Left lung (tissue), 10 donors: ENCODE measurements around the gene ZNF790. TPM values are rescaled to one million over a fixed set of nuclear protein-coding genes. Genes with fewer than 3 reads are reported as not detected.
"Not testable (repeated sequence)": the region's sequence is repeated elsewhere in the genome, so short reads cannot be mapped to it uniquely, and the experiment has no call there.

ENCODE experiments used
- ATAC-seq: fragments of 200-7000 bp; cut with Tn5 transposase; one replicate; pipeline ENCODE4 v1.9.1; 2020; ENCODE audit warnings: moderate library complexity
- DNase-seq, 4 donors: peaks; one replicate each; pipeline ENCODE4 v3.0.0-alpha.2; 2013 to 2020
- H3K27ac ChIP-seq, 2 donors: fragments of 200-600 bp; sonication (generic) in 1 of 2; one replicate each; pipeline versions ENCODE4 v1.5.0 to v1.8.0; 2020 to 2021
- H3K27me3 ChIP-seq, 2 donors: fragments of 200-600 bp; sonication (generic) in 1 of 2; one replicate each; pipeline versions ENCODE4 v1.5.0 to v1.8.0; 2020 to 2021
- H3K36me3 ChIP-seq, 2 donors: fragments of 200-600 bp; sonication (generic) in 1 of 2; one replicate each; pipeline versions ENCODE4 v1.5.0 to v1.8.0; 2020 to 2021
- H3K4me1 ChIP-seq, 2 donors: fragments of 200-600 bp; one replicate each; pipeline ENCODE4 v1.8.0; 2021
- H3K4me3 ChIP-seq, 2 donors: fragments of 200-600 bp; sonication (generic) in 1 of 2; one replicate each; pipeline versions ENCODE4 v1.5.0 to v1.8.0; 2020 to 2021; ENCODE audit warnings: mild to moderate bottlenecking in 1 of 2
- H3K9me3 ChIP-seq, 2 donors: fragments of 200-600 bp; sonication (generic) in 1 of 2; one replicate each; pipeline versions ENCODE4 v1.5.0 to v1.8.0; 2020 to 2021
- CTCF ChIP-seq, 2 donors: fragments of 200-600 bp; sonication (generic) in 1 of 2; IDR thresholded peaks; one replicate each; pipeline versions ENCODE4 v1.5.0 to v1.8.0; 2021; ENCODE audit warnings: antibody characterized with exemption in 2 of 2
- intact Hi-C, 2 donors: fragments of 100-400 bp; cut with DNase I; formaldehyde crosslinking; loops; one replicate each; pipeline versions ENCODE4 v1.11.2 to v1.14.2; 2022
- polyA plus RNA-seq, 6 donors: library from polyadenylated mRNA; unstranded; fragments of 120-200 nt; gene quantifications; one replicate each; pipeline ENCODE4 v1.2.1, GENCODE V29; 2013; ENCODE audit not compliant: insufficient read length in 6 of 6
- total RNA-seq, 2 donors: library from RNA; stranded (reverse); fragmentation: NEBNext Ultra II Directional; extraction: Animal tissue kit (Norgen Biotek cat#: 25700); gene quantifications; one replicate each; pipeline ENCODE4 v1.2.1, GENCODE V29; 2021
- donor health status: DM: no; HTN: yes; CAD: no.
- donor health status: DM: no; HTN: no; CAD: no.

The ZNF790 gene
- total and polyA plus RNA-seq, 8 donors: 6.8 to 15.1 (median 12.4) TPM

DNA sequence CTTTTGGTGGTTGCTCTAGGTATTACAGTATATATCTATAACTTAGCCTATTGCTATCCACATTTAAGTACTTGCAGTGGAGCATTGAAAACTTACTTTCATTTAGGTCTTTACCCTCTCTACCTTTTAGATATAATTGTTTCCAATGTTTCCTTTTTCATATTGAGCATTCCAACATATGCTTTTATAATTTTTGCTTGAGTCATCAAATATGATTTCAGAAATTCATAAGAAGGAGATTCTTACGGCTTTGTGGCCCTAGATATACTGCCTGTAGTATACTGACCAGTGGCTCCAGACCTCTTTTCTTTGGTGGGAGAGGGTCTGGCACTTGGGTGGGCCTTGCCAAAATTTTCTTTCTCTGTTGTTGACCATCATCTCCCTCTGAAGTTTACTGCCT is 32.8 kb downstream of the ZNF790 start:
- peaks cover 8 to 100% of the 10 kb centered on the region in 2 donors for H3K9me3 ChIP-seq

GRCh38 chr19:36797786-36798108 is 40.4 kb downstream of the ZNF790 start:
- no peak for TF ChIP-seq CTCF (IDR thresholded peaks at IDR 0.05)
- ATAC-seq: no peak

More for the DNA sequence above, 32.8 kb downstream of the ZNF790 start:
- no peak for TF ChIP-seq CTCF (IDR thresholded peaks at IDR 0.05)
- H3K27me3 ChIP-seq: no peaks in the 10 kb centered on the region
- no peaks in the 10 kb centered on the region for H3K4me1 ChIP-seq
- no peak for DNase-seq
- intact Hi-C loops: no loop called here
- H3K36me3 ChIP-seq: peaks cover 0 to 89% of the 10 kb centered on the region in 2 donors
- no peak overlapping the region for H3K27ac ChIP-seq
- ATAC-seq: no peak
- H3K4me3 ChIP-seq: no peak overlapping the region

DNA sequence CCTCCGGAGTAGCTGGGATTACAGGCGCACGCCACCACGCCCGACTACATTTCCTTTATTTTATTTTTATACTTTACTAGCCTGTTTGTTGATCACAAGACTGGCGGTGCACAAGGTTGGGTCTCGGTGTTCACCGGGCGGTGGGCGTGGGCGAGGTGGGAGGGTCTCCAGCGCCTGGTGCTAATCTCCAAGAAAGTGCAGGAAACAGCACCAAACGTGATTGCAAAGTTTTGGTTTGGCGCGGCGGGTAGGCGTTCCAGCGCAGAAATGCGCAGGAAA is 41.5 kb downstream of the ZNF790 start:
- Histone ChIP-seq H3K36me3 (peaks cover 0 to 24% of the 10 kb centered on the region in 2 donors), H3K4me3 (peak overlapping the region; percentile 65 to 86), H3K27me3 (no peaks in the 10 kb centered on the region), H3K4me1 (peaks cover 0 to 10% of the 10 kb centered on the region in 2 donors), H3K9me3 (peaks cover 0 to 82% of the 10 kb centered on the region in 2 donors), H3K27ac (peak overlapping the region; percentile 82)
- TF ChIP-seq CTCF (IDR thresholded peaks at IDR 0.05): no peak
- no peak for DNase-seq
- intact Hi-C loops: no loop called here
- no peak for ATAC-seq

More at GRCh38 chr19:36797786-36798108, 40.4 kb downstream of the ZNF790 start:
- DNase-seq: no peak
- H3K27me3 ChIP-seq: no peaks in the 10 kb centered on the region
- peak overlapping the region; percentile 82 for H3K27ac ChIP-seq
- intact Hi-C loops: no loop called here
- peaks cover 0 to 35% of the 10 kb centered on the region in 2 donors for H3K36me3 ChIP-seq
- H3K9me3 ChIP-seq: peaks cover 0 to 86% of the 10 kb centered on the region in 2 donors
- peak overlapping the region; percentile 65 to 86 for H3K4me3 ChIP-seq
- peaks cover 0 to 10% of the 10 kb centered on the region in 2 donors for H3K4me1 ChIP-seq

GRCh38 chr19:36791420-36792141 is 46.6 kb downstream of the ZNF790 start:
- H3K27ac ChIP-seq, H3K36me3 ChIP-seq, H3K4me1 ChIP-seq, H3K27me3 ChIP-seq, intact Hi-C loops, H3K4me3 ChIP-seq: not testable (repeated sequence)
- DNase-seq: peak in 1 of 4 donors; percentile 36
- peaks cover 0 to 88% of the 10 kb centered on the region in 2 donors for H3K9me3 ChIP-seq
- peak; percentile 90 for ATAC-seq

DNA sequence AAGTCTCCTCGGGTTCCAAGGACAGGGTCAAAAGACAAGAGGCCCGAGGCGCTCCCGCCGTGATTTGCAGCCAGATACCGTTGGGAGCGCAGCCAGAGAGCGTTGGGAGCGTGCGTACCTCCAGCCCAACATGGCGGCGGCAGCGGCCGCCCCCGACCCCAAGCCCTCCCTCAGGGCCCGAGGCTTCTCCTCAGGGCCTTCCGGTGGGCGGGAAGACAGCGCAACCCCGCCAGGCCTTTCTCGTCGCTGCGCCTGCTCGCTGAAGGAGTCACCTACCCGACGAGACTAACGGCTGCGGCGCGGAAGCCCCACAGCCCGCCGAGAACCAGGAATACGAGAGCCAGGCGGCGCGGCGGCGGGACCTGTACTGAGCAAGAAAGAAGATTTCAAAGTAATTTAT is 62.4 kb downstream of the ZNF790 start:
- Histone ChIP-seq H3K27me3 (peaks cover 0 to 6% of the 10 kb centered on the region in 2 donors), H3K27ac (no peak overlapping the region), H3K4me3 (no peak overlapping the region), H3K9me3 (peaks cover 0 to 73% of the 10 kb centered on the region in 2 donors), H3K36me3 (no peaks in the 10 kb centered on the region), H3K4me1 (peaks cover 4 to 14% of the 10 kb centered on the region in 2 donors)
- DNase-seq (peak in 1 of 4 donors; percentile 67), ATAC-seq (no peak)
- intact Hi-C loops: no loop called here
- TF ChIP-seq CTCF (IDR thresholded peaks at IDR 0.05): no peak

DNA sequence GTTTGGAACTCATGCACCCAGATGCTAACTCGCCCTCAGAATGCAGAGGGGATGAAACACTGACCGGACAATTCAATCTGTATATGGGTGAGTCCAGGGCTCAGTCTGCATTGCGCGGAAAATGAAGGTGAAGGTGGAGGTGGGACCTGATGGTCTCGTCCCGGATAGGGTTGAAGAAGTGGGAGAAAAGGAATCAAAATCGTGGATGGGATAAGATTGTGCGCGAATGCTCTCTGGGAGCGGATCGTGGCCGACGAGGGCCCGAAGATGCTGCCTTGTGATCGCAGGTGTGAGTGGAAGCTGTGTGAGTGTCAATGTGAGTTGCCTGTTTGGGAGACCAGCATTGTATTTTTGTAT is 65.0 kb downstream of the ZNF790 start:
- DNase-seq: no peak
- intact Hi-C loops: no loop called here
- H3K36me3 ChIP-seq: no peaks in the 10 kb centered on the region

More for the DNA sequence above, 65.0 kb downstream of the ZNF790 start:
- TF ChIP-seq CTCF (IDR thresholded peaks at IDR 0.05): no peak
- H3K9me3 ChIP-seq: peaks cover 0 to 73% of the 10 kb centered on the region in 2 donors
- peaks cover 0 to 6% of the 10 kb centered on the region in 2 donors for H3K27me3 ChIP-seq
- H3K27ac ChIP-seq: peak overlapping the region in 1 of 2 donors; percentile 75
- H3K4me3 ChIP-seq: peak overlapping the region; percentile 58 to 84
- no peak for ATAC-seq
- peaks cover 4 to 14% of the 10 kb centered on the region in 2 donors for H3K4me1 ChIP-seq
